Upper lobe of left lung (tissue), 6 donors: ENCODE results near the gene NT5DC4. TPM values are rescaled to one million over a fixed set of nuclear protein-coding genes. Genes with fewer than 3 reads are reported as not detected.

Experiments used
- ATAC-seq, 2 donors: fragments of 200-7000 bp; cut with Tn5 transposase; one replicate each; pipeline ENCODE4 v1.9.1; 2022; ENCODE audit warnings: mild to moderate bottlenecking in 2 of 2, moderate library complexity in 2 of 2; ENCODE audit not compliant: low FRiP score in 2 of 2
- DNase-seq, 2 donors: peaks; one replicate each; pipeline ENCODE4 v3.0.0-alpha.2; 2019 to 2020
- H3K27ac ChIP-seq, 4 donors: fragments of 200-600 bp; sonication (generic); one replicate each; pipeline ENCODE4 v1.5.1; 2016 to 2019
- H3K27me3 ChIP-seq, 4 donors: fragments of 200-600 bp; sonication (generic); one replicate each; pipeline ENCODE4 v1.5.1; 2017 to 2019
- H3K36me3 ChIP-seq, 4 donors: fragments of 200-600 bp; sonication (generic); one replicate each; pipeline ENCODE4 v1.5.1; 2016 to 2019
- H3K4me1 ChIP-seq, 4 donors: fragments of 200-600 bp; sonication (generic); one replicate each; pipeline ENCODE4 v1.5.1; 2018 to 2019
- H3K4me3 ChIP-seq, 4 donors: fragments of 200-600 bp; sonication (generic); one replicate each; pipeline ENCODE4 v1.5.1; 2017 to 2019; ENCODE audit warnings: mild to moderate bottlenecking in 2 of 4, moderate library complexity in 1 of 4
- H3K9me3 ChIP-seq, 4 donors: fragments of 200-600 bp; sonication (generic); one replicate each; pipeline ENCODE4 v1.5.1; 2018 to 2019
- EP300 ChIP-seq, 4 donors: sonication (generic); formaldehyde crosslinking; IDR thresholded peaks; one replicate each; pipeline ENCODE4 v1.5.1; 2017; ENCODE audit warnings: antibody characterized with exemption in 4 of 4, control low read depth in 2 of 4
- POLR2A ChIP-seq, 4 donors: fragments of 450-650 bp; IDR thresholded peaks; one replicate each; pipeline ENCODE4 v1.5.1; 2016 to 2017; ENCODE audit warnings: antibody characterized with exemption in 4 of 4, mild to moderate bottlenecking in 2 of 4
- POLR2AphosphoS5 ChIP-seq, 2 donors: sonication (generic); formaldehyde crosslinking; IDR thresholded peaks; one replicate each; pipeline ENCODE4 v1.5.1; 2017; ENCODE audit warnings: antibody characterized with exemption in 2 of 2
- WGBS, 2 donors: methylation state at CpG; one replicate each; pipeline ENCODE4 v1.1.5; 2017 to 2018; 5-methylcytosine and 5-hydroxymethylcytosine counted together
- total RNA-seq, 6 donors: library from RNA; depleted of rRNA in 4 of 6; stranded (reverse); fragments of >200 nt in 4 of 6; gene quantifications; one replicate each; pipeline versions ENCODE4 v1.1.0 to v1.2.1, GENCODE V29; 2016 to 2021
- TF ChIP-seq, protein P1 (sequence below), 6 experiments: fragments of 450-650 bp in 4 of 6; fragments of 200-600 bp in 2 of 6; sonication (generic) in 2 of 6; IDR thresholded peaks; one replicate each; pipeline ENCODE4 v1.5.1; 2016 to 2019; ENCODE audit warnings: antibody characterized with exemption in 6 of 6
- donor health status: DM: no; HTN: no; CAD: no; lungs with moderate emphysema.
- donor health status: DM: no; HTN: yes; CAD: no; lungs with severe emphysema.

The NT5DC4 gene
- total RNA-seq, 6 donors from 2014 or later: 0.55 to 5.2 (median 1.0) TPM; not detected in 2

DNA sequence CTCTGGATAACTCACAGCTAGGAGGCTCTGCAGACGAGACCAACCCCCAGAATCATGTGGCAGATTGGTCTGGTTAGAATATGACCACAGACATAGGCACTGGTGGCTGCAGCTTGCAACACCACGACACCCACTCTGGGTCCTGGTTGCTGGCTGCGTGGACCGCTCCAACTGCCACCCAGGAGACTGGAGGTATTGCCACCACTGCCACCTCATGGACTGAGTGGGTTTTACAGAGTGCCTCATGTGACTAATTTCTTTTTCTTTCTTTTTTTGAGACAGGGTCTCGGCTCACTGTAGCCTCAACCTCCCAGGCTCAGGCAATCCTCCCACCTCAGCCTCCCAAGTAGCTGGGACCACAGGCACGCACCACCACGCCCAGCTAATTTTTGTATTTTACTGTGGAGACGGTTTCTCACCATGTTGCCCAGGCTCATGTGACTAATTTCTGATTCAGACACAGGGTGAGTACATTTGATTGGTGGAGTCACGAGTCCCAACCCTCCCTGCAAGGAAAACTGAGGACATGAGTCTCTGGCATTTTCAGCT is 29.9 kb upstream of the NT5DC4 start:
- Histone ChIP-seq H3K4me3 (peak overlapping the region in 2 of 4 donors; percentile 10 to 11), H3K9me3 (no peaks in the 10 kb centered on the region), H3K27ac (peak overlapping the region in 2 of 4 donors; percentile 58 to 66), H3K27me3 (no peaks in the 10 kb centered on the region), H3K4me1 (peaks cover 4 to 30% (median 14%) of the 10 kb centered on the region in 4 donors), H3K36me3 (no peaks in the 10 kb centered on the region)
- TF ChIP-seq EP300 (IDR thresholded peaks at IDR 0.05) (no peak), POLR2AphosphoS5 (IDR thresholded peaks at IDR 0.05) (peak in 1 of 2 donors; percentile 22), POLR2A (IDR thresholded peaks at IDR 0.05) (peak in 1 of 4 donors; percentile 23)
- TF ChIP-seq, protein P1, sequence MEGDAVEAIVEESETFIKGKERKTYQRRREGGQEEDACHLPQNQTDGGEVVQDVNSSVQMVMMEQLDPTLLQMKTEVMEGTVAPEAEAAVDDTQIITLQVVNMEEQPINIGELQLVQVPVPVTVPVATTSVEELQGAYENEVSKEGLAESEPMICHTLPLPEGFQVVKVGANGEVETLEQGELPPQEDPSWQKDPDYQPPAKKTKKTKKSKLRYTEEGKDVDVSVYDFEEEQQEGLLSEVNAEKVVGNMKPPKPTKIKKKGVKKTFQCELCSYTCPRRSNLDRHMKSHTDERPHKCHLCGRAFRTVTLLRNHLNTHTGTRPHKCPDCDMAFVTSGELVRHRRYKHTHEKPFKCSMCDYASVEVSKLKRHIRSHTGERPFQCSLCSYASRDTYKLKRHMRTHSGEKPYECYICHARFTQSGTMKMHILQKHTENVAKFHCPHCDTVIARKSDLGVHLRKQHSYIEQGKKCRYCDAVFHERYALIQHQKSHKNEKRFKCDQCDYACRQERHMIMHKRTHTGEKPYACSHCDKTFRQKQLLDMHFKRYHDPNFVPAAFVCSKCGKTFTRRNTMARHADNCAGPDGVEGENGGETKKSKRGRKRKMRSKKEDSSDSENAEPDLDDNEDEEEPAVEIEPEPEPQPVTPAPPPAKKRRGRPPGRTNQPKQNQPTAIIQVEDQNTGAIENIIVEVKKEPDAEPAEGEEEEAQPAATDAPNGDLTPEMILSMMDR (IDR thresholded peaks at IDR 0.05): peak; percentile 69 to 88 (median 86)
- ATAC-seq: peak; percentile 80 to 81
- WGBS, 2 donors: 30 to 39% methylated on average over 9 of the region's 9 CpGs
- DNase-seq: peak; percentile 52 to 83

- no peaks in the 10 kb centered on the region for H3K27me3 ChIP-seq
- whole genome bisulfite sequencing, 2 donors: 58 to 59% methylated on average over 3 to 4 of the region's 4 CpGs
- TF ChIP-seq, protein P1 (IDR thresholded peaks at IDR 0.05): no peak
- TF ChIP-seq POLR2A (IDR thresholded peaks at IDR 0.05) (no peak), EP300 (IDR thresholded peaks at IDR 0.05) (no peak), POLR2AphosphoS5 (IDR thresholded peaks at IDR 0.05) (no peak)
- no peak overlapping the region for H3K4me3 ChIP-seq
- H3K9me3 ChIP-seq: no peaks in the 10 kb centered on the region
- DNase-seq: no peak
- peaks cover 4 to 27% (median 14%) of the 10 kb centered on the region in 4 donors for H3K4me1 ChIP-seq
- H3K36me3 ChIP-seq: no peaks in the 10 kb centered on the region
- ATAC-seq: no peak
- peak overlapping the region in 2 of 4 donors; percentile 63 to 64 for H3K27ac ChIP-seq
Measured at GRCh38 chr2:112691881-112692281, 28.9 kb upstream of the NT5DC4 start.

DNA sequence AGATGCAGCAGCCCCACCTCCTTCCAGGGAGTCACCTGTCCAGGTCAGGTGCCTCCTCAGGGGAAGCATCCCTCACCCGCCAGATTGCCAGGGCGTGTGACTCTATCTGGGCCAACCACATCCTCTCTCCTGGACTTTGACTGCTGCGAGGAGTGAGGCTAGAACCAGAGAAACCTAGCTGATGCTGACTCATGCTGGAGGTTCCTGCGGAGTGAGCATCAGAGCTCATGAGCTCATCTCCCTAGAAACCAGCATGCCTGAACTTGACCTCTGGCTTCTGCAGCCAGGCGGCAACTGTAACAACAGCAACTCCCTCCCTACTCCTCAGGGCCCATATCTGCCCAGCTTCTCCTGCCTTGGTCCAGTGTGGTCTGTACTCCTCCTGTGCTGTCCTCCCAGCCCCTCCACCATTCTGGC is 28.3 kb upstream of the NT5DC4 start:
- TF ChIP-seq EP300 (IDR thresholded peaks at IDR 0.05) (no peak), POLR2A (IDR thresholded peaks at IDR 0.05) (peak in 1 of 4 donors; percentile 14), POLR2AphosphoS5 (IDR thresholded peaks at IDR 0.05) (peak; percentile 13 to 55)
- TF ChIP-seq, protein P1 (IDR thresholded peaks at IDR 0.05): no peak
- Histone ChIP-seq H3K27ac (peak overlapping the region in 2 of 4 donors; percentile 63 to 64), H3K27me3 (no peaks in the 10 kb centered on the region), H3K4me3 (no peak overlapping the region), H3K4me1 (peaks cover 4 to 27% (median 14%) of the 10 kb centered on the region in 4 donors), H3K9me3 (no peaks in the 10 kb centered on the region), H3K36me3 (no peaks in the 10 kb centered on the region)
- ATAC-seq (peak; percentile 64 to 88), DNase-seq (peak in 1 of 2 donors; percentile 82)
- 41 to 55% methylated on average over 5 of the region's 5 CpGs for WGBS, 2 donors

DNA sequence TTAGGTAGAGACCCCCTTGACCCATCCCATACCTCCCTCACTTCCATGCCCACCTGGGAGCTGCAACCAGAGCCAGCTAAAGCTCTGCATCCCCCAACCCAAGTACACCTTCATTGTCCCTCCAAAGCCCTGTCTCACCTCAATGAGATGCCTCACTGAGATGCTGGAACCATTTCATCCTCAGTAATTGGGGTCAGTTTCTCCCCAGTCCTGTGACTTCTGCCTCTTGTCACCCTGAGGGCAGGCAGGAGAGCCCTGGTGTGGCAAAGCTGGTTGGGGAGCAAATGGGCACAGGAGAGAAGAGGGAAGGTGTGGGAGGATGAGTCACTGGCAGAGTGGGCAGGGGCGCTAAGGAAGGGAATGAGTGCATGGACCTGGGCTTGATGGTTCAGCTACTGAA is 27.9 kb upstream of the NT5DC4 start:
- ATAC-seq (no peak), DNase-seq (no peak)
- peak overlapping the region in 2 of 4 donors; percentile 63 to 64 for H3K27ac ChIP-seq

More for the DNA sequence above, 27.9 kb upstream of the NT5DC4 start:
- WGBS, 2 donors: 81 to 82% methylated on average over 1 of the region's 1 CpG
- TF ChIP-seq, protein P1 (IDR thresholded peaks at IDR 0.05): no peak
- no peak for TF ChIP-seq POLR2A (IDR thresholded peaks at IDR 0.05)
- no peak for TF ChIP-seq POLR2AphosphoS5 (IDR thresholded peaks at IDR 0.05)
- TF ChIP-seq EP300 (IDR thresholded peaks at IDR 0.05): no peak
- no peaks in the 10 kb centered on the region for H3K27me3 ChIP-seq
- H3K4me1 ChIP-seq: peaks cover 4 to 27% (median 14%) of the 10 kb centered on the region in 4 donors
- no peaks in the 10 kb centered on the region for H3K36me3 ChIP-seq
- H3K9me3 ChIP-seq: no peaks in the 10 kb centered on the region
- no peak overlapping the region for H3K4me3 ChIP-seq
